Gastrocnemius medialis (tissue), 4 donors: ENCODE measurements around the gene ARHGAP25. TPM values are rescaled to one million over a fixed set of nuclear protein-coding genes. Genes with fewer than 3 reads are reported as not detected.
A peak's percentile ranks its signal among the peaks of the same experiment; 100 is the strongest.

Experiments
- ATAC-seq, 2 donors: fragments of 150-250 bp; one replicate each; pipeline ENCODE4 v1.9.1; 2016
- DNase-seq, 2 donors: peaks; one replicate each; pipeline ENCODE4 v3.0.0-alpha.2; 2019
- H3K27ac ChIP-seq, 4 donors: fragments of 200-600 bp; sonication (generic); 1 replicate in 1 of 4; 2 replicates in 3 of 4; pipeline ENCODE4 v1.5.1; 2016 to 2018; ENCODE audit warnings: mild to moderate bottlenecking in 2 of 4, moderate library complexity in 1 of 4
- H3K27me3 ChIP-seq, 3 donors: fragments of 200-600 bp; sonication (generic) in 2 of 3; 1 replicate in 1 of 3; 2 replicates in 2 of 3; pipeline versions ENCODE4 v1.5.1 to v1.6.0; 2016 to 2019; ENCODE audit warnings: mild to moderate bottlenecking in 1 of 3, moderate library complexity in 1 of 3
- H3K36me3 ChIP-seq, 2 donors: fragments of 200-600 bp; sonication (generic) in 1 of 2; one replicate each; pipeline ENCODE4 v1.5.1; 2017 to 2018
- H3K4me1 ChIP-seq, 2 donors: fragments of 200-600 bp; sonication (generic) in 1 of 2; one replicate each; pipeline ENCODE4 v1.5.1; 2016 to 2017; ENCODE audit warnings: mild to moderate bottlenecking in 2 of 2
- H3K4me3 ChIP-seq, 4 donors: fragments of 200-600 bp; sonication (generic) in 3 of 4; 1 replicate in 1 of 4; 2 replicates in 3 of 4; pipeline ENCODE4 v1.5.1; 2016 to 2019; ENCODE audit warnings: mild to moderate bottlenecking in 2 of 4
- H3K9me3 ChIP-seq, 3 donors: fragments of 200-600 bp; sonication (generic) in 2 of 3; 1 replicate in 1 of 3; 2 replicates in 2 of 3; pipeline ENCODE4 v1.5.1; 2016 to 2019
- CTCF ChIP-seq, 5 experiments: fragments of 450-650 bp in 3 of 5; fragments of 200-600 bp in 2 of 5; sonication (generic) in 2 of 5; IDR thresholded peaks in 4 of 5; conservative IDR thresholded peaks in 1 of 5; 1 replicate in 4 of 5; 2 replicates in 1 of 5; pipeline ENCODE4 v1.5.1; 2016 to 2019; ENCODE audit warnings: antibody characterized with exemption in 5 of 5, mild to moderate bottlenecking in 3 of 5, moderate library complexity in 3 of 5
- POLR2A ChIP-seq, 2 donors: fragments of 450-650 bp; IDR thresholded peaks; one replicate each; pipeline ENCODE4 v1.6.1; 2017; ENCODE audit warnings: antibody characterized with exemption in 2 of 2, mild to moderate bottlenecking in 2 of 2, moderate library complexity in 2 of 2
- in situ Hi-C, 4 donors: fragments of 200-750 bp; cut with MboI; loops; one replicate each; pipeline versions ENCODE4 v1.15.0 to v1.8.0; 2017; ENCODE audit warnings: low sequenced_read_pairs in 4 of 4
- intact Hi-C: fragments of 100-400 bp; cut with DNase I; formaldehyde crosslinking; loops from one replicate; pipeline ENCODE4 v1.15.1; 2023; ENCODE audit warnings: low total_unique reads
- total RNA-seq, 4 donors: library from RNA; depleted of rRNA; stranded (reverse); fragments of >200 nt; gene quantifications; one replicate each; pipeline versions ENCODE4 v1.1.0 to v1.2.3, GENCODE V29; 2016

Gene ARHGAP25
- total RNA-seq, 4 donors from 2014 or later = 1.9 to 6.8 (median 3.0) TPM

- H3K36me3 ChIP-seq = no peaks in the 10 kb centered on the region
- in situ Hi-C loops = no loop called here
- peaks cover 0 to 14% of the 10 kb centered on the region in 2 donors for H3K4me1 ChIP-seq
- intact Hi-C loops = loop anchor here (5.0 kb wide), 1 partner anchor 65 kb away; no protein-coding TSS in a partner anchor
- no peak overlapping the region for H3K4me3 ChIP-seq
- TF ChIP-seq CTCF (IDR thresholded peaks at IDR 0.05 in 4 of 5, conservative IDR thresholded peaks at IDR 0.05 in 1 of 5) = no peak
- TF ChIP-seq POLR2A (IDR thresholded peaks at IDR 0.05) = no peak
- peak overlapping the region in 1 of 4 donors; percentile 18 for H3K27ac ChIP-seq
- no peak for DNase-seq
- no peaks in the 10 kb centered on the region for H3K27me3 ChIP-seq
- no peaks in the 10 kb centered on the region for H3K9me3 ChIP-seq
- ATAC-seq = no peak
These were observed 32.7 kb downstream of the ARHGAP25 start for GRCh38 chr2:68767031-68767961.

GRCh38 chr2:68767996-68768395 is 33.4 kb downstream of the ARHGAP25 start:
- Histone ChIP-seq H3K4me3 (no peak overlapping the region), H3K4me1 (peaks cover 0 to 14% of the 10 kb centered on the region in 2 donors), H3K27ac (no peak overlapping the region), H3K9me3 (no peaks in the 10 kb centered on the region), H3K27me3 (no peaks in the 10 kb centered on the region), H3K36me3 (no peaks in the 10 kb centered on the region)
- intact Hi-C loops (loop anchor here (5.0 kb wide), 1 partner anchor 64 kb away; no protein-coding TSS in a partner anchor), in situ Hi-C loops (no loop called here)
- ATAC-seq (no peak), DNase-seq (no peak)
- TF ChIP-seq CTCF (IDR thresholded peaks at IDR 0.05 in 4 of 5, conservative IDR thresholded peaks at IDR 0.05 in 1 of 5) (no peak), POLR2A (IDR thresholded peaks at IDR 0.05) (no peak)

GRCh38 chr2:68768461-68768860 is 33.9 kb downstream of the ARHGAP25 start:
- no peak overlapping the region for H3K27ac ChIP-seq
- ATAC-seq (no peak), DNase-seq (no peak)
- intact Hi-C loops = loop anchor here (5.0 kb wide), 1 partner anchor 64 kb away; no protein-coding TSS in a partner anchor
- in situ Hi-C loops = no loop called here
- no peaks in the 10 kb centered on the region for H3K36me3 ChIP-seq
- peaks cover 0 to 14% of the 10 kb centered on the region in 2 donors for H3K4me1 ChIP-seq
- no peaks in the 10 kb centered on the region for H3K27me3 ChIP-seq
- no peak for TF ChIP-seq POLR2A (IDR thresholded peaks at IDR 0.05)
- TF ChIP-seq CTCF (IDR thresholded peaks at IDR 0.05 in 4 of 5, conservative IDR thresholded peaks at IDR 0.05 in 1 of 5) = no peak
- no peak overlapping the region for H3K4me3 ChIP-seq
- H3K9me3 ChIP-seq = no peaks in the 10 kb centered on the region

GRCh38 chr2:68768951-68769350 is 34.3 kb downstream of the ARHGAP25 start:
- Histone ChIP-seq H3K27me3 (no peaks in the 10 kb centered on the region), H3K27ac (no peak overlapping the region), H3K4me3 (no peak overlapping the region), H3K36me3 (no peaks in the 10 kb centered on the region), H3K4me1 (peaks cover 0 to 14% of the 10 kb centered on the region in 2 donors), H3K9me3 (no peaks in the 10 kb centered on the region)
- no peak for DNase-seq
- intact Hi-C loops = loop anchor here (5.0 kb wide), 1 partner anchor 63 kb away; no protein-coding TSS in a partner anchor
- TF ChIP-seq CTCF (IDR thresholded peaks at IDR 0.05 in 4 of 5, conservative IDR thresholded peaks at IDR 0.05 in 1 of 5) (no peak), POLR2A (IDR thresholded peaks at IDR 0.05) (no peak)
- in situ Hi-C loops = no loop called here
- ATAC-seq = no peak
